HepG2 (cell line): Measurements from ENCODE around the gene PDZD2. TPM values are rescaled to one million over a fixed set of nuclear protein-coding genes. Genes with fewer than 3 reads are reported as not detected.

Experiments
- ATAC-seq: fragments of 200-7000 bp; cut with Tn5 transposase; 3 replicates; pipeline ENCODE4 v1.9.1; 2020; ENCODE audit warnings: mild to moderate bottlenecking, moderate library complexity
- BruUV-seq: library from RNA; stranded (reverse); fragments of 400-500 nt; replicated peaks from 2 replicates; lab custom pipeline; 2021; lab: Mats Ljungman, UMichigan
- CTCF ChIA-PET: fragments of 300-600 bp; formaldehyde crosslinking; extraction: SDS; loops from one replicate; lab custom pipeline; 2021; ENCODE audit warnings: low total read pairs, inconsistent platforms, low intra/inter-chr PET ratio; lab: Yijun Ruan, JAX
- POLR2A ChIA-PET: fragments of 350-600 bp; sonication (Branson Sonifier 250); formaldehyde crosslinking; loops from one replicate; lab custom pipeline; 2020; ENCODE audit warnings: antibody characterized with exemption, inconsistent platforms; lab: Yijun Ruan, JAX
- DNase-seq: peaks from one replicate; pipeline ENCODE4 v3.0.0-alpha.2; 2015; ENCODE audit warnings: low spot score
- FAIRE-seq: peaks from 3 replicates; lab custom pipeline; 2011; peaks lifted over from hg19 to GRCh38; lab: Jason Lieb, UNC
- H2AFZ ChIP-seq: one replicate; pipeline ENCODE4 v1.6.1; 2011; ENCODE audit warnings: low read length, inconsistent platforms
- H3K27ac ChIP-seq: fragments of 300-600 bp; 3 replicates; pipeline ENCODE4 v1.8.0; 2011; ENCODE audit warnings: mixed run types, mild to moderate bottlenecking, mixed read lengths, low read length, inconsistent platforms; ENCODE audit not compliant: insufficient read depth; ENCODE audit errors: extremely low read length
- H3K27me3 ChIP-seq, 2 experiments: fragments of 200-600 bp in 1 of 2; 2 replicates in 1 of 2; 3 replicates in 1 of 2; pipeline versions ENCODE4 v1.6.0 to v1.8.0; 2011; ENCODE audit warnings: low read length in 2 of 2, mild to moderate bottlenecking in 2 of 2, moderate library complexity in 2 of 2, inconsistent platforms in 1 of 2; ENCODE audit not compliant: insufficient read depth in 2 of 2, control insufficient read depth in 1 of 2
- H3K36me3 ChIP-seq, 2 experiments: fragments of 200-600 bp in 1 of 2; replicated peaks in 1 of 2; 2 replicates in 1 of 2; 3 replicates in 1 of 2; pipeline versions ENCODE4 v1.5.1 to v1.8.0; 2011; ENCODE audit warnings: low read length in 2 of 2, inconsistent platforms in 1 of 2; ENCODE audit not compliant: insufficient read depth in 2 of 2, control insufficient read depth in 1 of 2
- H3K4me1 ChIP-seq: 2 replicates; pipeline ENCODE4 v1.5.1; 2012; ENCODE audit warnings: low read length, inconsistent platforms; ENCODE audit not compliant: insufficient read depth
- H3K4me2 ChIP-seq: 2 replicates; pipeline ENCODE4 v1.6.0; 2011; ENCODE audit warnings: low read depth, low read length, inconsistent platforms
- H3K4me3 ChIP-seq, 3 experiments: fragments of 200-600 bp in 1 of 3; sonication (generic), shearing (Covaris generic) in 1 of 3; replicated peaks in 1 of 3; 2 replicates each; pipeline ENCODE4 v1.5.1; 2011 to 2016; ENCODE audit warnings: low read length in 3 of 3, inconsistent platforms in 2 of 3, low read depth in 2 of 3, mild to moderate bottlenecking in 2 of 3, control low read depth in 1 of 3, mixed read lengths in 1 of 3; ENCODE audit not compliant: insufficient read depth in 1 of 3
- H3K79me2 ChIP-seq: one replicate; pipeline ENCODE4 v1.6.1; 2011; ENCODE audit warnings: low read length, inconsistent platforms; ENCODE audit not compliant: insufficient read depth
- H3K9ac ChIP-seq: 2 replicates; pipeline ENCODE4 v1.6.0; 2011; ENCODE audit warnings: mild to moderate bottlenecking, low read depth, low read length, inconsistent platforms; ENCODE audit not compliant: insufficient read depth
- H3K9me3 ChIP-seq: 2 replicates; pipeline ENCODE4 v1.5.1; 2012; ENCODE audit warnings: mild to moderate bottlenecking, low read length
- H4K20me1 ChIP-seq: 2 replicates; pipeline ENCODE4 v1.6.0; 2011; ENCODE audit warnings: inconsistent platforms, mild to moderate bottlenecking, low read length, moderate library complexity; ENCODE audit not compliant: insufficient read depth
- HCFC1 ChIP-seq: fragments of 150-350 bp; IDR thresholded peaks from 2 replicates; pipeline ENCODE4 v1.6.1; 2014; ENCODE audit warnings: low read depth, low read length
- KLF11 ChIP-seq: IDR thresholded peaks from 2 replicates; pipeline ENCODE4 v1.6.1; 2016; ENCODE audit warnings: missing compliant biosample characterization
- MBD4 ChIP-seq: IDR thresholded peaks from 2 replicates; pipeline ENCODE4 v1.6.1; 2012; ENCODE audit warnings: low read length, inconsistent platforms, borderline replicate concordance
- MEIS2 ChIP-seq: sonication (generic); formaldehyde crosslinking; IDR thresholded peaks from 2 replicates; pipeline ENCODE4 v1.9.0; 2021; ENCODE audit warnings: mild to moderate bottlenecking, missing genetic modification reagents
- MIER2 ChIP-seq: IDR thresholded peaks from 2 replicates; pipeline ENCODE4 v1.6.1; 2016; ENCODE audit warnings: missing biosample characterization, missing genetic modification reagents
- PHF20 ChIP-seq: sonication (generic); formaldehyde crosslinking; IDR thresholded peaks from 2 replicates; pipeline ENCODE4 v1.5.0; 2020; ENCODE audit warnings: mild to moderate bottlenecking, missing genetic modification reagents
- RBM39 ChIP-seq: fragments of 200-400 bp; formaldehyde crosslinking; IDR thresholded peaks from one replicate; pipeline ENCODE4 v1.6.1; 2018; ENCODE audit warnings: antibody characterized with exemption, mild to moderate bottlenecking, low read depth, low read length; ENCODE audit not compliant: poor library complexity, severe bottlenecking
- SOX13 ChIP-seq, 3 experiments: fragments of 450-650 bp in 1 of 3; sonication (generic) in 1 of 3; formaldehyde crosslinking in 1 of 3; IDR thresholded peaks in 2 of 3; conservative IDR thresholded peaks in 1 of 3; 2 replicates each; pipeline versions ENCODE4 v1.5.0 to v1.6.1; 2016 to 2020; ENCODE audit warnings: antibody characterized with exemption in 1 of 3, mild to moderate bottlenecking in 1 of 3, missing compliant biosample characterization in 1 of 3, missing genetic modification reagents in 1 of 3, moderate library complexity in 1 of 3
- TARDBP ChIP-seq: sonication (generic); formaldehyde crosslinking; IDR thresholded peaks from 2 replicates; pipeline ENCODE4 v1.8.0; 2022; ENCODE audit warnings: mild to moderate bottlenecking, missing genetic modification reagents
- TCF12 ChIP-seq, 2 experiments: fragments of 450-650 bp in 1 of 2; sonication (generic) in 1 of 2; formaldehyde crosslinking in 1 of 2; IDR thresholded peaks; 2 replicates each; pipeline versions ENCODE4 v1.6.1 to v1.8.0; 2017 to 2022; ENCODE audit warnings: antibody characterized with exemption in 1 of 2, mild to moderate bottlenecking in 1 of 2, missing genetic modification reagents in 1 of 2, moderate library complexity in 1 of 2
- ZBTB20 ChIP-seq: sonication (generic); formaldehyde crosslinking; IDR thresholded peaks from 2 replicates; pipeline ENCODE4 v1.8.1; 2023; ENCODE audit warnings: missing genetic modification reagents, low read depth, mild to moderate bottlenecking, borderline replicate concordance
- ZBTB7A ChIP-seq: sonication (generic); formaldehyde crosslinking; IDR thresholded peaks from 2 replicates; pipeline ENCODE4 v1.8.0; 2022; ENCODE audit warnings: mild to moderate bottlenecking, missing genetic modification reagents
- ZNF746 ChIP-seq: sonication (generic); formaldehyde crosslinking; IDR thresholded peaks from 2 replicates; pipeline ENCODE4 v1.8.0; 2022; ENCODE audit warnings: mild to moderate bottlenecking, missing genetic modification reagents
- ZNF782 ChIP-seq: sonication (generic); formaldehyde crosslinking; IDR thresholded peaks from 2 replicates; pipeline ENCODE4 v1.4.0; 2020; ENCODE audit warnings: missing genetic modification reagents, mild to moderate bottlenecking, borderline replicate concordance
- WGBS: methylation state at CpG from one replicate; pipeline ENCODE4 v1.1.6; 2017; ENCODE audit warnings: low lambda C conversion rate; 5-methylcytosine and 5-hydroxymethylcytosine counted together
- in situ Hi-C: cut with HindIII; loops from 2 replicates; pipeline ENCODE4 v1.10.0; 2017; ENCODE audit warnings: low pct_unique_long_range_greater_than_20kb; ENCODE audit not compliant: extremely low pct_ligation_motif_present
- intact Hi-C: fragments of 100-400 bp; cut with micrococcal nuclease; formaldehyde crosslinking; loops from one replicate; pipeline ENCODE4 v1.10.0; 2022; ENCODE audit not compliant: unreplicated experiment
- polyA plus RNA-seq, 8 experiments: library from polyadenylated mRNA; depleted of rRNA in 3 of 8; stranded (reverse) in 7 of 8; unstranded in 1 of 8; fragments of >200 nt; fragmentation: Illumina TruSeq in 4 of 8; extraction: Trizol in 4 of 8; gene quantifications; 2 replicates each; pipeline versions ENCODE4 v1.2.1 to v1.2.3, GENCODE V29; 2011 to 2016; ENCODE audit warnings: low read depth in 4 of 8, missing spikeins in 1 of 8, mixed read lengths in 1 of 8; ENCODE audit not compliant: insufficient read depth in 1 of 8
- total RNA-seq, 5 experiments: library from RNA; depleted of rRNA; stranded (reverse); fragments of >200 nt; fragmentation: Illumina TruSeq; extraction: Trizol; gene quantifications; 2 replicates each; pipeline ENCODE4 v1.2.3, GENCODE V29; 2016; ENCODE audit warnings: low read depth in 1 of 5
- TF ChIP-seq, protein P1 (sequence below): sonication (generic); formaldehyde crosslinking; IDR thresholded peaks from 2 replicates; pipeline ENCODE4 v1.5.0; 2020; ENCODE audit warnings: mild to moderate bottlenecking, missing genetic modification reagents
- TF ChIP-seq, protein P2 (sequence below): IDR thresholded peaks from 2 replicates; pipeline ENCODE4 v1.6.1; 2016; ENCODE audit warnings: low read depth, control low read depth
- TF ChIP-seq, protein P3 (sequence below): sonication (generic); formaldehyde crosslinking; conservative IDR thresholded peaks from 2 replicates; pipeline ENCODE4 v1.8.0; 2022; ENCODE audit warnings: low read depth, missing genetic modification reagents

Gene PDZD2
- total and polyA plus RNA-seq, 2 of the 13 experiments (the other 11 are each of a cell fraction or from before 2014, with no cell fraction given) = 0.04 TPM; not detected in 1

DNA sequence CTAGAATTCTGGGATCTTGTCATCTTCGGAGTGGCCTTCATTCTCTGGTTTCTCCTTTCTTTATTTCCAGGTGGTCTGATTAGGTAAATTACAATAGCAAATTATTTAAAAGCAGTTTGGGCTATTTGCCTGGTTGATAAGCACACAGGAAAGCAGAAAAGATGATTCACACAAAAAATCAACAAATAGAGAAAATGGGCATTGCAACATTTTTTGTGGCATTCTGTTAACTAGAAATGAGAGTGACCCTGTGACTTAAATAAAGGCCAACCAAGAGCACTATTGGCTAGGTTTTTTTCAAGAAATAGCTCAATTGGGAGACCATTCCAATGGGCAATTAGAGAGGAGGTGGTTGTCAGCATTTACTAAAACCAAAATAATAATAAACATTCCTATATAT is 6.5 kb upstream of the PDZD2 start:
- no peaks in the 10 kb centered on the region for H3K4me1 ChIP-seq
- no peak for TF ChIP-seq SOX13 (IDR thresholded peaks at IDR 0.05)
- TF ChIP-seq SOX13 (CRISPR knock-in tag; conservative IDR thresholded peaks at IDR 0.05 in 1 of 2, IDR thresholded peaks at IDR 0.05 in 1 of 2) = no peak
- TF ChIP-seq, protein P1, sequence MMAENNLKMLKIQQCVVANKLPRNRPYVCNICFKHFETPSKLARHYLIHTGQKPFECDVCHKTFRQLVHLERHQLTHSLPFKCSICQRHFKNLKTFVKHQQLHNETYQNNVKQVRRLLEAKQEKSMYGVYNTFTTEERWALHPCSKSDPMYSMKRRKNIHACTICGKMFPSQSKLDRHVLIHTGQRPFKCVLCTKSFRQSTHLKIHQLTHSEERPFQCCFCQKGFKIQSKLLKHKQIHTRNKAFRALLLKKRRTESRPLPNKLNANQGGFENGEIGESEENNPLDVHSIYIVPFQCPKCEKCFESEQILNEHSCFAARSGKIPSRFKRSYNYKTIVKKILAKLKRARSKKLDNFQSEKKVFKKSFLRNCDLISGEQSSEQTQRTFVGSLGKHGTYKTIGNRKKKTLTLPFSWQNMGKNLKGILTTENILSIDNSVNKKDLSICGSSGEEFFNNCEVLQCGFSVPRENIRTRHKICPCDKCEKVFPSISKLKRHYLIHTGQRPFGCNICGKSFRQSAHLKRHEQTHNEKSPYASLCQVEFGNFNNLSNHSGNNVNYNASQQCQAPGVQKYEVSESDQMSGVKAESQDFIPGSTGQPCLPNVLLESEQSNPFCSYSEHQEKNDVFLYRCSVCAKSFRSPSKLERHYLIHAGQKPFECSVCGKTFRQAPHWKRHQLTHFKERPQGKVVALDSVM (CRISPR knock-in tag) = no peak
- TF ChIP-seq MEIS2 (CRISPR knock-in tag) = no peak
- TF ChIP-seq MBD4 = no peak
- no peak for TF ChIP-seq PHF20 (CRISPR knock-in tag)
- no peak for TF ChIP-seq ZNF746 (CRISPR knock-in tag)
- TF ChIP-seq HCFC1 = no peak
- no peak for TF ChIP-seq MIER2
- TF ChIP-seq KLF11 (CRISPR knock-in tag) = no peak
- no peak for TF ChIP-seq ZBTB7A (CRISPR knock-in tag)
- no peak for TF ChIP-seq TCF12 (IDR thresholded peaks at IDR 0.05)
- TF ChIP-seq TCF12 (CRISPR knock-in tag; IDR thresholded peaks at IDR 0.05) = no peak
- TF ChIP-seq ZNF782 = no peak
- TF ChIP-seq, protein P2, sequence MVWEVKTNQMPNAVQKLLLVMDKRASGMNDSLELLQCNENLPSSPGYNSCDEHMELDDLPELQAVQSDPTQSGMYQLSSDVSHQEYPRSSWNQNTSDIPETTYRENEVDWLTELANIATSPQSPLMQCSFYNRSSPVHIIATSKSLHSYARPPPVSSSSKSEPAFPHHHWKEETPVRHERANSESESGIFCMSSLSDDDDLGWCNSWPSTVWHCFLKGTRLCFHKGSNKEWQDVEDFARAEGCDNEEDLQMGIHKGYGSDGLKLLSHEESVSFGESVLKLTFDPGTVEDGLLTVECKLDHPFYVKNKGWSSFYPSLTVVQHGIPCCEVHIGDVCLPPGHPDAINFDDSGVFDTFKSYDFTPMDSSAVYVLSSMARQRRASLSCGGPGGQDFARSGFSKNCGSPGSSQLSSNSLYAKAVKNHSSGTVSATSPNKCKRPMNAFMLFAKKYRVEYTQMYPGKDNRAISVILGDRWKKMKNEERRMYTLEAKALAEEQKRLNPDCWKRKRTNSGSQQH (CRISPR knock-in tag) = no peak
- TF ChIP-seq ZBTB20 = no peak
- TF ChIP-seq, protein P3, sequence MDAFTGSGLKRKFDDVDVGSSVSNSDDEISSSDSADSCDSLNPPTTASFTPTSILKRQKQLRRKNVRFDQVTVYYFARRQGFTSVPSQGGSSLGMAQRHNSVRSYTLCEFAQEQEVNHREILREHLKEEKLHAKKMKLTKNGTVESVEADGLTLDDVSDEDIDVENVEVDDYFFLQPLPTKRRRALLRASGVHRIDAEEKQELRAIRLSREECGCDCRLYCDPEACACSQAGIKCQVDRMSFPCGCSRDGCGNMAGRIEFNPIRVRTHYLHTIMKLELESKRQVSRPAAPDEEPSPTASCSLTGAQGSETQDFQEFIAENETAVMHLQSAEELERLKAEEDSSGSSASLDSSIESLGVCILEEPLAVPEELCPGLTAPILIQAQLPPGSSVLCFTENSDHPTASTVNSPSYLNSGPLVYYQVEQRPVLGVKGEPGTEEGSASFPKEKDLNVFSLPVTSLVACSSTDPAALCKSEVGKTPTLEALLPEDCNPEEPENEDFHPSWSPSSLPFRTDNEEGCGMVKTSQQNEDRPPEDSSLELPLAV = no peak
- no peak for TF ChIP-seq TARDBP (CRISPR knock-in tag)
- no peak for TF ChIP-seq RBM39
- ChIA-PET CTCF (no interaction called here), POLR2A (no interaction called here)
- intact Hi-C loops (no loop called here), in situ Hi-C loops (no loop called here)
- H3K4me3 ChIP-seq = no peak overlapping the region
- 0% methylated on average over 1 of the region's 1 CpG for WGBS
- no peak overlapping the region for H3K4me2 ChIP-seq
- ATAC-seq = no peak
- H2AFZ ChIP-seq = no peak overlapping the region
- H3K9me3 ChIP-seq = no peaks in the 10 kb centered on the region
- no TSS peak for BruUV-seq
- no peaks in the 10 kb centered on the region for H3K36me3 ChIP-seq
- no peaks in the 10 kb centered on the region for H3K79me2 ChIP-seq
- DNase-seq = no peak
- no peaks in the 10 kb centered on the region for H4K20me1 ChIP-seq
- no peak for FAIRE-seq
- no peak overlapping the region for H3K9ac ChIP-seq
- peaks cover 0 to 8% of the 10 kb centered on the region in 2 experiments; a peak in 2 of 5 replicates for H3K27me3 ChIP-seq
- no peak overlapping the region for H3K27ac ChIP-seq
